HepG2 (cell line): ENCODE measurements around the gene PADI1. TPM values are rescaled to one million over a fixed set of nuclear protein-coding genes. Genes with fewer than 3 reads are reported as not detected.

Experiments used
- ATAC-seq: fragments of 200-7000 bp; cut with Tn5 transposase; 3 replicates; pipeline ENCODE4 v1.9.1; 2020; ENCODE audit warnings: mild to moderate bottlenecking, moderate library complexity
- BruUV-seq: library from RNA; stranded (reverse); fragments of 400-500 nt; replicated peaks from 2 replicates; lab custom pipeline; 2021; lab: Mats Ljungman, UMichigan
- CTCF ChIA-PET: fragments of 300-600 bp; formaldehyde crosslinking; extraction: SDS; loops from one replicate; lab custom pipeline; 2021; ENCODE audit warnings: low total read pairs, inconsistent platforms, low intra/inter-chr PET ratio; lab: Yijun Ruan, JAX
- POLR2A ChIA-PET: fragments of 350-600 bp; sonication (Branson Sonifier 250); formaldehyde crosslinking; loops from one replicate; lab custom pipeline; 2020; ENCODE audit warnings: antibody characterized with exemption, inconsistent platforms; lab: Yijun Ruan, JAX
- DNase-seq: peaks from one replicate; pipeline ENCODE4 v3.0.0-alpha.2; 2015; ENCODE audit warnings: low spot score
- FAIRE-seq: peaks from 3 replicates; lab custom pipeline; 2011; peaks lifted over from hg19 to GRCh38; lab: Jason Lieb, UNC
- H2AFZ ChIP-seq: one replicate; pipeline ENCODE4 v1.6.1; 2011; ENCODE audit warnings: low read length, inconsistent platforms
- H3K27ac ChIP-seq: fragments of 300-600 bp; 3 replicates; pipeline ENCODE4 v1.8.0; 2011; ENCODE audit warnings: mixed run types, mild to moderate bottlenecking, mixed read lengths, low read length, inconsistent platforms; ENCODE audit not compliant: insufficient read depth; ENCODE audit errors: extremely low read length
- H3K27me3 ChIP-seq, 2 experiments: fragments of 200-600 bp in 1 of 2; 2 replicates in 1 of 2; 3 replicates in 1 of 2; pipeline versions ENCODE4 v1.6.0 to v1.8.0; 2011; ENCODE audit warnings: low read length in 2 of 2, mild to moderate bottlenecking in 2 of 2, moderate library complexity in 2 of 2, inconsistent platforms in 1 of 2; ENCODE audit not compliant: insufficient read depth in 2 of 2, control insufficient read depth in 1 of 2
- H3K36me3 ChIP-seq, 2 experiments: fragments of 200-600 bp in 1 of 2; replicated peaks in 1 of 2; 2 replicates in 1 of 2; 3 replicates in 1 of 2; pipeline versions ENCODE4 v1.5.1 to v1.8.0; 2011; ENCODE audit warnings: low read length in 2 of 2, inconsistent platforms in 1 of 2; ENCODE audit not compliant: insufficient read depth in 2 of 2, control insufficient read depth in 1 of 2
- H3K4me1 ChIP-seq: 2 replicates; pipeline ENCODE4 v1.5.1; 2012; ENCODE audit warnings: low read length, inconsistent platforms; ENCODE audit not compliant: insufficient read depth
- H3K4me2 ChIP-seq: 2 replicates; pipeline ENCODE4 v1.6.0; 2011; ENCODE audit warnings: low read depth, low read length, inconsistent platforms
- H3K4me3 ChIP-seq, 3 experiments: fragments of 200-600 bp in 1 of 3; sonication (generic), shearing (Covaris generic) in 1 of 3; replicated peaks in 1 of 3; 2 replicates each; pipeline ENCODE4 v1.5.1; 2011 to 2016; ENCODE audit warnings: low read length in 3 of 3, inconsistent platforms in 2 of 3, low read depth in 2 of 3, mild to moderate bottlenecking in 2 of 3, control low read depth in 1 of 3, mixed read lengths in 1 of 3; ENCODE audit not compliant: insufficient read depth in 1 of 3
- H3K79me2 ChIP-seq: one replicate; pipeline ENCODE4 v1.6.1; 2011; ENCODE audit warnings: low read length, inconsistent platforms; ENCODE audit not compliant: insufficient read depth
- H3K9ac ChIP-seq: 2 replicates; pipeline ENCODE4 v1.6.0; 2011; ENCODE audit warnings: mild to moderate bottlenecking, low read depth, low read length, inconsistent platforms; ENCODE audit not compliant: insufficient read depth
- H3K9me3 ChIP-seq: 2 replicates; pipeline ENCODE4 v1.5.1; 2012; ENCODE audit warnings: mild to moderate bottlenecking, low read length
- H4K20me1 ChIP-seq: 2 replicates; pipeline ENCODE4 v1.6.0; 2011; ENCODE audit warnings: inconsistent platforms, mild to moderate bottlenecking, low read length, moderate library complexity; ENCODE audit not compliant: insufficient read depth
- KDM1A ChIP-seq: IDR thresholded peaks from 2 replicates; pipeline ENCODE4 v1.6.1; 2016; ENCODE audit warnings: missing compliant biosample characterization
- SALL2 ChIP-seq: sonication (generic); formaldehyde crosslinking; IDR thresholded peaks from 2 replicates; pipeline ENCODE4 v1.8.1; 2023; ENCODE audit warnings: mild to moderate bottlenecking, missing genetic modification reagents, inconsistent platforms
- TEAD3 ChIP-seq: optimal IDR thresholded peaks from 2 replicates; pipeline ENCODE3; 2016; ENCODE audit warnings: borderline replicate concordance
- ZNF253 ChIP-seq: sonication (generic); formaldehyde crosslinking; IDR thresholded peaks from 2 replicates; pipeline ENCODE4 v1.8.0; 2022; ENCODE audit warnings: mild to moderate bottlenecking, missing genetic modification reagents, borderline replicate concordance
- ZNF383 ChIP-seq: sonication (generic); formaldehyde crosslinking; IDR thresholded peaks from 2 replicates; pipeline ENCODE4 v1.4.0; 2020; ENCODE audit warnings: missing genetic modification reagents, mild to moderate bottlenecking, borderline replicate concordance
- WGBS: methylation state at CpG from one replicate; pipeline ENCODE4 v1.1.6; 2017; ENCODE audit warnings: low lambda C conversion rate; 5-methylcytosine and 5-hydroxymethylcytosine counted together
- in situ Hi-C: cut with HindIII; loops from 2 replicates; pipeline ENCODE4 v1.10.0; 2017; ENCODE audit warnings: low pct_unique_long_range_greater_than_20kb; ENCODE audit not compliant: extremely low pct_ligation_motif_present
- intact Hi-C: fragments of 100-400 bp; cut with micrococcal nuclease; formaldehyde crosslinking; loops from one replicate; pipeline ENCODE4 v1.10.0; 2022; ENCODE audit not compliant: unreplicated experiment
- polyA plus RNA-seq, 8 experiments: library from polyadenylated mRNA; depleted of rRNA in 3 of 8; stranded (reverse) in 7 of 8; unstranded in 1 of 8; fragments of >200 nt; fragmentation: Illumina TruSeq in 4 of 8; extraction: Trizol in 4 of 8; gene quantifications; 2 replicates each; pipeline versions ENCODE4 v1.2.1 to v1.2.3, GENCODE V29; 2011 to 2016; ENCODE audit warnings: low read depth in 4 of 8, missing spikeins in 1 of 8, mixed read lengths in 1 of 8; ENCODE audit not compliant: insufficient read depth in 1 of 8
- total RNA-seq, 5 experiments: library from RNA; depleted of rRNA; stranded (reverse); fragments of >200 nt; fragmentation: Illumina TruSeq; extraction: Trizol; gene quantifications; 2 replicates each; pipeline ENCODE4 v1.2.3, GENCODE V29; 2016; ENCODE audit warnings: low read depth in 1 of 5
- TF ChIP-seq, protein P1 (sequence below): sonication (generic); formaldehyde crosslinking; IDR thresholded peaks from 2 replicates; pipeline ENCODE4 v1.8.0; 2022; ENCODE audit warnings: mild to moderate bottlenecking, missing genetic modification reagents, borderline replicate concordance
- TF ChIP-seq, protein P2 (sequence below): IDR thresholded peaks from 2 replicates; pipeline ENCODE4 v1.6.1; 2016; ENCODE audit warnings: low read depth, borderline replicate concordance

PADI1 gene
- total and polyA plus RNA-seq, 2 of the 13 experiments (the other 11 are each of a cell fraction or from before 2014, with no cell fraction given): not detected

DNA sequence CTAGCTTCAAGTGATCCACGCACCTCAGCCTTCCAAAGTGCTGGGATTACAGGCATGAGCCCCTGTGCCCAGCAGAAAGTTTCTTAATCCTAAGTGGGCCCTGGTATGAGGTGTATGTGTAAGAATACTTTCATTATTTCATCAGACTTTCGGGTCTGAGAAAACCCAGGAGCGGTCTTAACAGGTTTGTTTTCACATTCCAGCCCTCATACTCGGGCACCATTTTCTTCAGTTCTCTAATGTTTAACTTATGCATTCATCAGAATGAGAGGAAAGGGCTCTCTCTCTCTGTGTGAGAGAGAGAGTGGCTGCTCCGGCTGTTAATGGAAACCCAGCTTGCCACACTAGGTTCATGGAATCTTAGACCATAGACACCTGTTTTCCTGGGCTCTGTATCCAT lies 4.2 kb upstream of the PADI1 start:
- no peak overlapping the region for H3K4me3 ChIP-seq
- H3K27me3 ChIP-seq: peaks cover 0 to 5% of the 10 kb centered on the region in 2 experiments; a peak in 2 of 5 replicates
- H4K20me1 ChIP-seq: no peaks in the 10 kb centered on the region
- FAIRE-seq (no peak), ATAC-seq (peak; percentile 39; the same call in 2 of the 3 replicates), DNase-seq (peak; percentile 7)
- no peak overlapping the region for H2AFZ ChIP-seq
- H3K79me2 ChIP-seq: no peaks in the 10 kb centered on the region
- H3K36me3 ChIP-seq: no peaks in the 10 kb centered on the region
- in situ Hi-C loops: no loop called here
- no TSS peak for BruUV-seq
- ChIA-PET CTCF (no interaction called here), POLR2A (no interaction called here)
- H3K9me3 ChIP-seq: no peaks in the 10 kb centered on the region
- intact Hi-C loops: no loop called here
- peak overlapping the region; percentile 12; the same call in 1 of the 2 replicates for H3K4me2 ChIP-seq
- 0 out of 2 replicates have a peak, but pooled peaks cover 10% of the 10 kb centered on the region for H3K4me1 ChIP-seq
- H3K9ac ChIP-seq: no peak overlapping the region
- WGBS: 7% methylated on average over 5 of the region's 5 CpGs
- H3K27ac ChIP-seq: no peak overlapping the region
- TF ChIP-seq, protein P1, sequence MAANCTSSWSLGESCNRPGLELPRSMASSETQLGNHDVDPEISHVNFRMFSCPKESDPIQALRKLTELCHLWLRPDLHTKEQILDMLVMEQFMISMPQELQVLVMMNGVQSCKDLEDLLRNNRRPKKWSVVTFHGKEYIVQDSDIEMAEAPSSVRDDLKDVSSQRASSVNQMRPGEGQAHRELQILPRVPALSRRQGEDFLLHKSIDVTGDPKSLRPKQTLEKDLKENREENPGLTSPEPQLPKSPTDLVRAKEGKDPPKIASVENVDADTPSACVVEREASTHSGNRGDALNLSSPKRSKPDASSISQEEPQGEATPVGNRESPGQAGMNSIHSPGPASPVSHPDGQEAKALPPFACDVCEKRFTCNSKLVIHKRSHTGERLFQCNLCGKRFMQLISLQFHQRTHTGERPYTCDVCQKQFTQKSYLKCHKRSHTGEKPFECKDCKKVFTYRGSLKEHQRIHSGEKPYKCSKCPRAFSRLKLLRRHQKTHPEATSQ (CRISPR knock-in tag): no peak
- TF ChIP-seq, protein P2, sequence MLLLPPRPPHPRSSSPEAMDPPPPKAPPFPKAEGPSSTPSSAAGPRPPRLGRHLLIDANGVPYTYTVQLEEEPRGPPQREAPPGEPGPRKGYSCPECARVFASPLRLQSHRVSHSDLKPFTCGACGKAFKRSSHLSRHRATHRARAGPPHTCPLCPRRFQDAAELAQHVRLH: no peak
- TF ChIP-seq SALL2 (no peak), TEAD3 (CRISPR knock-in tag) (no peak), ZNF253 (CRISPR knock-in tag) (no peak), ZNF383 (CRISPR knock-in tag) (no peak), KDM1A (CRISPR knock-in tag) (no peak)
